Aortic smooth muscle cell (primary cell): ENCODE data around the gene TMEM203. TPM values are rescaled to one million over a fixed set of nuclear protein-coding genes. Genes with fewer than 3 reads are reported as not detected.

Experiments used
- total RNA-seq: library from RNA; depleted of rRNA; stranded (reverse); fragments of >200 nt; gene quantifications from 2 replicates; pipeline ENCODE4 v1.2.3, GENCODE V29; 2014

Gene TMEM203, protein sequence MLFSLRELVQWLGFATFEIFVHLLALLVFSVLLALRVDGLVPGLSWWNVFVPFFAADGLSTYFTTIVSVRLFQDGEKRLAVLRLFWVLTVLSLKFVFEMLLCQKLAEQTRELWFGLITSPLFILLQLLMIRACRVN
- 28.7 and 34.1 TPM in 2 replicates for total RNA-seq

DNA sequence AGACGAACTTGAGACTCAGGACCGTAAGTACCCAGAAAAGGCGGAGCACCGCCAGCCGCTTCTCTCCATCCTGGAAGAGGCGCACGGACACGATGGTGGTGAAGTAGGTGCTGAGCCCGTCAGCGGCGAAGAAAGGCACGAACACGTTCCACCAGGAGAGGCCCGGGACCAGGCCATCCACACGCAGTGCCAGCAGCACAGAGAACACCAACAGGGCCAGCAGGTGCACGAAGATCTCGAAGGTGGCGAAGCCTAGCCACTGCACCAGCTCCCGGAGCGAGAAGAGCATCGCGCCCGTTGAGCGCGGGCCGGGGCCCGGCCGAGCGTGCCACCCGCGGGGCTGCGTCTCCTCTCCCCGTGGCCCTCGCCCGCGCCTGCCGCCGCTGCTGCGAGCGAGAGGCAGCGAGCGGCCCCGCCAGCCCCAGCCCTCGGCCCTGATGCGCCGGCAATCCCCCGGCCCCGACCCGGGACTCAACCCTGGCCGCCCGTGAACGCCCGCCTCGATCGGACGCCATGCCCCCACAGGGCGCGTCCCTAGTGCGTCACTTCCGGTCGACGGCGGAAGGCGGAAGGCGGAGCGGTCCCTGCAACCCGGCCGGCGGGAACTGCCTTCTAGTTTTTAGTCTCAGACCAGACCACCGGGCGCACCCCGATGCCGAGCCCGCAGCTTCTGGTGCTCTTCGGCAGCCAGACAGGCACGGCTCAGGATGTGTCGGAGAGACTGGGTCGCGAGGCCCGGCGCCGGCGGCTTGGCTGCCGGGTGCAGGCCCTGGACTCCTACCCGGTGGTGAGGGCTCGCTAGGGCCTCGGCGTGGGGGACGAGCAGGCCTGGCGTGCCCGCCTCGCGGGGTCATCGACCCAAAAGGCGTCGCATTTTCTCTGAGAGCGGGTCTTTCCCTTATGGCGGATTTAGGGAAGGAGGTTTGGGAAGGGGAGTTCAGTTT is at the start of gene TMEM203, which contains the start of gene NDOR1:
Gene TMEM203, minus strand, starts transcription at position 523 of the 944 bp plus-strand sequence. Its CDS starts 234 bp downstream, at position 289.
Gene NDOR1, plus strand, starts transcription at position 575 of the 944 bp plus-strand sequence. Its CDS starts 78 bp downstream, at position 653.

DNA sequence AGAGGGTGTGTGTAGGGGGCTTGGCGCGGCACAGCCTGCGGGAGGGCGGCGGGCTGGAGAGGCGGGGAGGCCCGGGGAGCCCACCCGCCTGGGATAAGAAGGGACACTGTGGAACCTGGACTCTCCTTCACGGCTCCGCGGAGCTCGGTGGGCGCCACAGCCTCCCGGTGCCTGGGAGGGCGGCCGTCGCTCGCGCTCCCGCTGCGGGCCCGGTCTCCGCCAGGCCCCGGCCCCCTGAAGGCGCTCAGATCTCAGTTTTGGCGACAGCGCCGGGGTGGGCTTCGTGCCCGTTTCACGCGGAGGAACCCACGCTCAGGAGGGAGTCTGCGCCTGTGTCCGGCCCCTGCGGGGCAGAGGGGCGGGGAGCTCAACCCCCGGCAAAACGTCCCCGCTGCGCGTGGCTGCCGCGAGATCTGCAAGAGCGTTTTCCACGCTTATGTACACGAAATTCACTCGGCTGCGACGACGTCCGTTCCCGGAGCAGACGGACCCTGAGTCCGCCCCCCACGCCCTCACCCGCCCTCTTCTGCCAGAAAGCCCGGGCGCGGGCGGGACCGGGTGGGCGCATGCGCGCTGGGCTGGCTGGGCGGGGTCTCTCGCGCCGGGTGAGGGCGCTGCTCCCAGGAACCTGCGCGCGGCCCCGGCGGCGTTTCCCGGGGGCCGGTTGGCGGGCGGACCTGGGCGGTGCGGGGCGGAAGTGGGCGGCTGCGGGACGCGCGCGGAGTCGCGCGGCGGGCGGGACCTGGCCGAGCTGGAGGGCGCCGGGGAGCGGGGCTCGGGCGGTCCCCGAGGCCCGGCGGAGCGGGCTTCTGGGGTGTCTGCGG is 49.4 kb upstream of the TMEM203 start, which contains the start of gene NELFB:
Gene NELFB, plus strand, starts transcription at position 704 of the 824 bp plus-strand sequence.

DNA sequence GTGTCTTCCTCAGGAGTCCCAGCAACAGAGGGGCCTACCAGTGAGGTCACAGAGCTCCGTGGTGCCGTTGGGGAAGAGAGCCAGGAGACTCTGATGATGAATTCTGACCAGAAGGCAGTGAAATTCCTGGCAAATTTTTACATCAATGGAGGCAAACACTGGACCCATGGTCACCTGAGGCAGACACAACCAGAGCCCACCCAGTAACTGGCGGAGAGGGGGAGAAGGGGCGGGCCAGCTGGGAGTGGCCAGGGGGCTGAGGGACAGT is 45.7 kb upstream of the TMEM203 start, which contains the start of gene STPG3:
Gene STPG3, plus strand, starts transcription at position 93 of the 268 bp plus-strand sequence. Its CDS starts 1 bp downstream, at position 94.

DNA sequence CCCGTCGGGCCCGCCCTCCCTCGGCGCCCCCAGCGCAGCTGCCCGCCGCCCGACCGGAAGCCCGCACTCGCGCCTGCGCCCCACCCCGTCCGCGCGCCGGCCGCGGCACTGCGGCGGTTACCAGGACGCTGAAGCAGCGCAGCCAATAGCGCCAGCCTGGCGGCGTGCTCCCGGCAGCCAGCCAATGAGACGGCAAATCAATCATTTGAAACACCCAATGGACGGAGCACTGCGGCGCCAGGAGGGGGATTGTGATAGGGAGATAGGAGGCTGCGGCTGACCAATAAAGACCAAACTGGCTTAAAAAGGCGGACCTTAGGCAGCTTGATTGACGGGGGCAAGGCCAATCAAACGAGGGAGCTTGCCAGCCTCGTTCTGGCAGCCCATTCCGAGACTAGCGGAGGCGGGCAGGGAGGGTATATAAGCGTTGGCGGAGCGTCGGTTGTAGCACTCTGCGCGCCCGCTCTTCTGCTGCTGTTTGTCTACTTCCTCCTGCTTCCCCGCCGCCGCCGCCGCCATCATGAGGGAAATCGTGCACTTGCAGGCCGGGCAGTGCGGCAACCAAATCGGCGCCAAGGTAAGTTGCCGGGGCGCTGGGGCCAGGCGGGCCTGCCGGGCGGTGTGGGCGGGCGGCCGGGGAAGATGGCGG is 35.5 kb upstream of the TMEM203 start, which contains the start of gene TUBB4B:
Gene TUBB4B, plus strand, starts transcription at position 447 of the 649 bp plus-strand sequence. Its CDS starts 74 bp downstream, at position 521.

DNA sequence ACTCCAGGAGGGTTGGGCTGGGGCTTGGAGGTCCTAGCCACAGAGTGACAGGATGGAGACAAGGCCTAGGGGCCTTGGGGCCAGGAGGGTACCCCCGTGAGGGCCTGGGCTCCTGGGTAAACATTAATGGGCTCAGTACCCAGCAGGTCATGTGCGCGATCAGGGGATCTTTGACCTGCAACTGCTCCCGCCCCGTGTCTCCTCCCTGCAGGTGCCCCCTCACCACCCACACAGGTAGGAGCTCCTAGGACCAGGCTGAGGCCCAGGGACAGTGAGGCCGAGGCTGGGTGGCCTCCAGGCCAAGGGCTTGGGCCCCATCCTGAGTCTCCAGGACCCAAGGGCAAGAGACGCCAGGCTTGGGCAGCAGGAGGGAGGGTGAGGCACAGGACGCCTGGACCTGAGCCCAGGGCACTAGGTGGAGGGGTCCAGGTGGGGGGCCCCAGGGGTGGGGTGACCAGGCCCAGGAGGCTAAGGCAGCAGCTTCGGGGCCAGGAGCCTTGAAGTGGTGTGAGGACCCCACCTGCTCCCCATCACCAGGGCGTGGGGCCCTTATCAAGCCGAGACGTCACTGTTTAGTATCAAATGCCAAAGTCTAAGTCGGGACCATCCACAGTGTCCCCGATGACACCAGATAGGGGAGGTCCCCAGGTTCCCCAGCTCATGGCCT is 25.4 kb upstream of the TMEM203 start, which contains the start of gene SLC34A3:
Gene SLC34A3, plus strand, starts transcription at position 197 of the 667 bp plus-strand sequence. CDS start 802 bp downstream, outside the sequence.

DNA sequence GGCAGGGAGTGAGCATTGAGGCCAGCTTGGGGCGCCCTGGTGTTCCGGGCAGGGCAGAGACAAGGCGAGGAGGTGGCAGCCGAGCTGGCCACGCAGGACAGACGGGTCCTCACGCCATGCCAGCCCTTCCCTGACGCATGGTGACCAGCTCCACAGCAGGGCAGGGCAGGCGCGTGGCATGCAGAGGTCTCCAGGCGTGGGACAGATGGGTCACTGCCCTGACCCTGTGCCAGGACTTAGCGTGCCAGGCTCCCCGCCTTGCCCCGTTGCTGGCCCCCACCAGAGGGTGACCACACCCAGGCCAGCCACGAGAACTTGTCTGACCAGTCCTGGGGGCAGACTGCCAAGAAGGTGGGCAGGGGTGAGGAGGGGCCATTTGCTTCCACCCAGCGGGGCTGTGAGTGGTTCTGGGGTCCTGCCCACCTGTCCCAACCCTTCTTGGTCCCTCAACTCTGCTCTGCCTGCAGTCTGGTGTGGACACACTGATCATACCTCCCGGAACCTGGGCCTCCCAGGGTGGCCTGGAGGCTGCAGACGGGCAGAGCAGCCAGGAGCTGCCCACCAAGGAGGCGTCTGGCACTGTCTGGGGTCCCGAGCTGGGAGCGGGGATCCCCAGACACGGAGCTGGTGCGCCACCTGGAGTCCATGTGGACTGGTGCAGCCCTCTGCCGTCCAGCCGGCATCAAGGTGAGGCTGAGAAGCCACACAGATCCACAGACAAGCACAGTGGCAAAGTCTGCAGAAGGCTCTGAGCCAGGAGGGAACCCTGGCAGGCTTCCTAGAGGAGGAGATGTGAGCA is 21.8 kb upstream of the TMEM203 start, which contains the start of gene RNF224:
Gene RNF224, plus strand, starts transcription at position 449 of the 799 bp plus-strand sequence. CDS start 834 bp downstream, outside the sequence.

DNA sequence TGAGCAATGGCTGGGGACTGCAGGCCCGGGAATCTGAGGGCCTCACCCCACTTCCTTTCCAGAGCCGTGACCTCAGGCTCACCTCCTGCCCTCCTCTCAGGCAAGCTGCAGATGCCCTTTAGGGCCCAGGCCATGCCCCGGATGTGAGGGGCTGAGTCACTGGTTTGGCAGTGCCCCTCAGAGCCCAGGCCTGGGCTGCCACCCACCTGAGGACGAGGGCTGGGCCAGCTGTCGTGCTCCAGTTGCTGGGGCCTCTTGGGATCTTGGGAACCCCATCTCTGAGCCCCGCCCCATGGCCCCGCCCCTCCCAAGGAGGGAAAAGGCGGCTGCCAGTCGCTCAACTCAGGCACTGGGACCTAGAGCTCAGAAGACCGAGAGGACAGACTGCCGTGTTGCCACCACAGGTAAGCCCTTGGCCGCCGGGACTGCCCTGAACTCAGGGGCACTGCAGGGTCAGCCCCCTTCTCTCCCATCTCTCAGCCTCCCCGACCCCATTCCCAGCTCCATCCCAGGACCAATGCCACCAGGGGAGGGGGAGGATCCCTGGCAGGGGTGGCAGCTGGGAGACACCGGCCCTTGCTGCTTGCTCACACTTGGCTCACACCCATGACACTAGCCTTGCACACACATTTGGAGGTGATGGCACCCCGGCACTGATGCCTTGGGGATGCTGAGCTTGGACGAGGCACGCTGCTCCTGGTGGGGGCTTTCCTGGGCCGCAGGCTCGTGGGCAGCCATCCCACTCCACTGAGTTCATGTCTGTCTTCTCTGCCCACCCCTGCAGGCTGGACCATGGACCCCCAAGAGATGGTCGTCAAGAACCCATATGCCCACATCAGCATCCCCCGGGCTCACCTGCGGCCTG is 19.6 kb upstream of the TMEM203 start, which contains the start of gene CYSRT1:
Gene CYSRT1, plus strand, starts transcription at position 345 of the 865 bp plus-strand sequence. Its CDS starts 448 bp downstream, at position 793.

DNA sequence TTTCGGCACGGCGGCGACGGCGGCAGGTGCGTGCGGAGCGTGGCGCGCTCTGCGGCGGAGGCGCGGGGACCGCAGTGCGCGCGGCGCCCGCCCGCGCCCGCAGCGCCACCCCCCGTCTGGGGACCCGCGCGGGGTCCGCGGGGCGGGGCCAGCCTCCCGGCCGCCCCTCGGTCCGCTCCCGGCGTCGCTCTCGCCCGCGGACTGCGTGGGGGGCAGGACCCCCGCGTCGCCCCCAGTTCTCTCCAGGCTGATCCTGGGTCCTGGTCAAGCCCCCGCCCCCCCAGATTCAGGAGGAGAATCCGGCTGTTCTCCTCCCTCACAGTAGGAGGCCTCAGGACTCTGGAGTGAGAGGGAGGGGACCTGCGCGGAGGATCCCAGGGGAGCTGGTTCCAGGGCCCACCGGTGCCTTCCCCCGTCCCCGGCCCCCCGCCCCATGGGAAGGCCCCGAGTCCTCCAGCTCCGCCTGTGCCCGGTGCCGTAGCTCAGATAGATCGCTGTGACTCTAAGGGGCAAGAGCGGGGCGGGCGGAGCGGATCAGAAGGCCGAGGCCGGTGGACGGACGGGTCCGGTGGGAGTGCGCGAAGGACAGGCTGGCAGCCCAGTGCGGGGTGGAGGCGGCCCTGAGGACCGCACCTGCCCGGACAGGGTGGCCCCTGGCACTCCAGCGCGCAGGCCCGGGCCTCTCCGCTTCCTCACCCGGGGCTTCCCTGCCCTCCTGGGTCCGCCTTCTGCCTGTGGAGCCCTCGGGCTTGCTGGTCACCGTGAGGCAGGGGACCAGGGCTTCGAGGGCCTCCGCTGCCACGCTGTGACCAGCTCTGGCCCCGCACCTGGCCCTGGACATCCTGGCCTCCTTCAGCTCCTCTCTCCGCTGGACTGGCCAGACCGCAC is 17.0 kb upstream of the TMEM203 start, which contains the start of gene RNF208:
Gene RNF208, minus strand, starts transcription at position 51 of the 888 bp plus-strand sequence. CDS start 1,028 bp downstream, outside the sequence.

DNA sequence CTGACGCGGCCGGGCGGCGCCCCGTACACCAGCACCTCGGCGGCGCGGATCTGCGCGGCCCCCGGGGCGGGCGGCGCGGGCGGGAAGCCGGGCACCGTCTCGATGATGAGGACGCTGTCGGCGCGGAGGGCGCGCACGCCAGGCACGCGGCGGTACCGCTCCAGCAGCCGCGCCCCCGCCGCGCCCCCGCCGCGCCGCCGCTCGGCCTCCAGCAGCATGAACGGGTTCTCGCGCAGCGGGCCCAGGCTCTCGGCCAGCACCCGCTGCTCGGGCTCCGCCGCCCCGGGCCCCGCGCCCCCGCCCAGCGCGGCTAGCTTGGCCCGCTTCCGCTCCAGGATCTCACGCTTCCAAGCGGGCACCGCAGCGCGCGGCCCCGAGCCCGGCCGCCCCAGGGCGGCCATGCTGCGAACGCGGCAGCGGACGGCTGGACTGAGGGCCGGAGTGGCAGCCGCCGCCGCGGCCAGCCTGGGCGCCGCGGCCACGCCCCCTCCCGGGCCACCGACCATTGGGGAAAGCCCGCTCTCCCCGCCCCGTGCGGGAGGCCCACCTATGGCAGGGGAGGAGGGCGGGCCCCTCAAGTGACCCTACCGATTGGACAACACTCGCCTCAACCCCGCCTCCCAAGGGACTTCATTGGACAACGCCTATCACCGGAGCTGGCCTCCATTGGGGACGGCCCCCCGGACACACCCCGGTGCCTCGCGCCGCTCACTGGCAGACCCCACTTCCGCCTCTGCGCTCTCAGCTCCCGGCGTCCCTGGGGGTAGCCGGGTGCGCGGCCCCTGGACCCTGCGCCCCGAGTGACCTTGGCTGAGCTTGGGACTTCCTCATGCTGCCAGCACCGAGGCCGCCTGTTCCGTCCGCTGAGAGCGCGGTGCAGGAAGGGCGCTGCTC is 4.9 kb downstream of the TMEM203 start, which contains the start of gene TPRN:
Gene TPRN, minus strand, starts transcription at position 431 of the 894 bp plus-strand sequence. Its CDS starts 30 bp downstream, at position 401.

DNA sequence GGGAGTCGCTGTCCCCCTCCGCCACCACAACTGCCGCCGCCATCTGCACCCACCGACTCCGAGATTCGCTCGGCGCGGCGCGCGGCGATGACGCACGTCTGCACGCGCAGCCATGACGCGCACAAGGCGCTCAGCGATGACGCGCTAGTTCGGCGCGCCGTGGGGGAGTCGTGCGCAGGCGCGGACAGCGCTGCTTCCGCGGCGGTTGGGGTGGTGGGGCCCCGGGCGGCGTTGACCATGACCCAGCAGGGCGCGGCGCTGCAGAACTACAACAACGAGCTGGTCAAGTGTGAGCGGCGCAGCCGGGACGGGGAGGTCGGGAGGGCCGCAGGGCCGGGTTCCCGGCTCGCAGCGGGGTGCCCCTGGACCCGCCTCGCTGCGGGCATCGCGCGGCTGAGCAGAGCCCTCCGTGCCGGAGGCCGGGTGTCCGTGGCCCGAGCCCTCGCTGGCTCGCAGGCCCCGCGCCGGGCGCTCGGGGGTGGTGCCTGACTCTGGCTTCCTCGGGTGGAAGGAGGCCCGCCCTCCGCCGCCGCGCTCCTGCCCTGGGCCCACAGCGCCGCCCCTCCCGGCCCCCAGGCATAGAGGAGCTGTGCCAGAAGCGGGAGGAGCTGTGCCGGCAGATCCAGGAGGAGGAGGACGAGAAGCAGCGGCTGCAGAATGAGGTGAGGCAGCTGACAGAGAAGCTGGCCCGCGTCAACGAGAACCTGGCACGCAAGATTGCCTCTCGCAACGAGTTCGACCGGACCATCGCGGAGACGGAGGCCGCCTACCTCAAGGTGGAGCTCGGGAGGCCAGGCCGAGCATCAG is 16.8 kb downstream of the TMEM203 start, which contains the start of the genes ANAPC2 and SSNA1:
Gene ANAPC2, minus strand, starts transcription at position 71 of the 807 bp plus-strand sequence. Its CDS starts 28 bp downstream, at position 43.
Gene SSNA1, plus strand, starts transcription at position 187 of the 807 bp plus-strand sequence. Its CDS starts 51 bp downstream, at position 238.

DNA sequence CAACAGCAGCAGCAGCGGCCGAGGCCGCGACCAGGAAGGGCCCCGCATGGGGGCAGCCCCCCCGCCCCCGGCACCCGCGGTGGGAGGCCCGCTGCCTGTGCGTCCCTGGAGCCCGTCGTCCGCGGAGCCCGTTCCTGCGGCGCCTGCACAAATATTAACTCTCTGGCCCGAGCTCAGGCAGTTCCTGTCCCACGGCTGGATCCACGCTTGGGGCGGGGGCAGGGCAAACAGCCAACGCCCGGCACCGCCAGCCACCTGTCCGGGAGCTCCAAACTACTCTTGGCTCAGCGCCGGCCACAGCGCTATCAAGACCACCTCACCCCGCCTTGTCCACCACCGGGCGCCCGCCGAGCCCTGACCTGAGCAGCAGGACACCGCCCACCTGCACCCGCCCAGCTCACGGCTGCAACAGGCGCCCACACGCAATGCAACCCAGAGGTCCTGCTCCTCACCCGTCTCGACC is 35.5 kb downstream of the TMEM203 start, which contains the start of gene LRRC26:
Gene LRRC26, minus strand, starts transcription at position 156 of the 463 bp plus-strand sequence. Its CDS starts 108 bp downstream, at position 48.

